Liver (tissue), 3 donors: ENCODE measurements around the gene ADAMTS5.

Experiments
- CTCF ChIP-seq: fragments of 150-350 bp; IDR thresholded peaks from 2 replicates; pipeline ENCODE4 v1.5.1; 2017; ENCODE audit warnings: improper control_type of control experiment, low read depth, low read length; ENCODE audit not compliant: missing input control
- EGR1 ChIP-seq, 2 donors: IDR thresholded peaks; 2 replicates each; pipeline ENCODE4 v1.6.1; 2016 to 2018; ENCODE audit warnings: antibody characterized with exemption in 2 of 2, low read depth in 2 of 2
- FOXA1 ChIP-seq: IDR thresholded peaks from 2 replicates; pipeline ENCODE4 v1.6.1; 2016; ENCODE audit warnings: antibody characterized with exemption
- GABPA ChIP-seq, 2 donors: IDR thresholded peaks in 1 of 2; conservative IDR thresholded peaks in 1 of 2; 2 replicates each; pipeline ENCODE4 v1.6.1; 2016; ENCODE audit warnings: antibody characterized with exemption in 2 of 2, mild to moderate bottlenecking in 1 of 2, moderate library complexity in 1 of 2
- MAX ChIP-seq: IDR thresholded peaks from 2 replicates; pipeline ENCODE4 v1.6.1; 2016; ENCODE audit warnings: antibody characterized with exemption
- NR2F2 ChIP-seq: IDR thresholded peaks from 2 replicates; pipeline ENCODE4 v1.6.1; 2016; ENCODE audit warnings: antibody characterized with exemption
- REST ChIP-seq: IDR thresholded peaks from 2 replicates; pipeline ENCODE4 v1.6.1; 2016; ENCODE audit warnings: antibody characterized with exemption, mild to moderate bottlenecking
- RXRA ChIP-seq, 2 donors: IDR thresholded peaks; 2 replicates each; pipeline ENCODE4 v1.6.1; 2017 to 2018; ENCODE audit warnings: antibody characterized with exemption in 2 of 2, mild to moderate bottlenecking in 1 of 2
- SP1 ChIP-seq: IDR thresholded peaks from 2 replicates; pipeline ENCODE4 v1.6.1; 2018; ENCODE audit warnings: antibody characterized with exemption, mild to moderate bottlenecking
- YY1 ChIP-seq: IDR thresholded peaks from 2 replicates; pipeline ENCODE4 v1.6.1; 2016; ENCODE audit warnings: antibody characterized with exemption, mild to moderate bottlenecking
- donor health status: healthy.
- donor health status: healthy.

GRCh38 chr21:26939601-26940111, 27.2 kb downstream of the ADAMTS5 start:
- TF ChIP-seq CTCF, result no peak
- TF ChIP-seq NR2F2, result no peak
- TF ChIP-seq REST, result no peak
- TF ChIP-seq MAX, result no peak
- no peak for TF ChIP-seq EGR1 (IDR thresholded peaks at IDR 0.05; ENCODE audit: low read depth in 2 of 2)
- TF ChIP-seq FOXA1, result no peak
- peak; percentile 26 to 56 for TF ChIP-seq RXRA (IDR thresholded peaks at IDR 0.05)
- TF ChIP-seq YY1, result no peak
- TF ChIP-seq GABPA (IDR thresholded peaks at IDR 0.05 in 1 of 2, conservative IDR thresholded peaks at IDR 0.05 in 1 of 2), result no peak
- TF ChIP-seq SP1, result peak; percentile 25
